GM12801 (cell line): Measurements from ENCODE around the gene SNRK.

ENCODE experiments used
- TF ChIP-seq, protein P1 (sequence below): IDR thresholded peaks from one replicate; pipeline ENCODE4 v1.5.1; 2011; ENCODE audit warnings: control low read depth; ENCODE audit not compliant: insufficient read length; ENCODE audit errors: extremely low read depth

The SNRK gene, protein sequence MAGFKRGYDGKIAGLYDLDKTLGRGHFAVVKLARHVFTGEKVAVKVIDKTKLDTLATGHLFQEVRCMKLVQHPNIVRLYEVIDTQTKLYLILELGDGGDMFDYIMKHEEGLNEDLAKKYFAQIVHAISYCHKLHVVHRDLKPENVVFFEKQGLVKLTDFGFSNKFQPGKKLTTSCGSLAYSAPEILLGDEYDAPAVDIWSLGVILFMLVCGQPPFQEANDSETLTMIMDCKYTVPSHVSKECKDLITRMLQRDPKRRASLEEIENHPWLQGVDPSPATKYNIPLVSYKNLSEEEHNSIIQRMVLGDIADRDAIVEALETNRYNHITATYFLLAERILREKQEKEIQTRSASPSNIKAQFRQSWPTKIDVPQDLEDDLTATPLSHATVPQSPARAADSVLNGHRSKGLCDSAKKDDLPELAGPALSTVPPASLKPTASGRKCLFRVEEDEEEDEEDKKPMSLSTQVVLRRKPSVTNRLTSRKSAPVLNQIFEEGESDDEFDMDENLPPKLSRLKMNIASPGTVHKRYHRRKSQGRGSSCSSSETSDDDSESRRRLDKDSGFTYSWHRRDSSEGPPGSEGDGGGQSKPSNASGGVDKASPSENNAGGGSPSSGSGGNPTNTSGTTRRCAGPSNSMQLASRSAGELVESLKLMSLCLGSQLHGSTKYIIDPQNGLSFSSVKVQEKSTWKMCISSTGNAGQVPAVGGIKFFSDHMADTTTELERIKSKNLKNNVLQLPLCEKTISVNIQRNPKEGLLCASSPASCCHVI

DNA sequence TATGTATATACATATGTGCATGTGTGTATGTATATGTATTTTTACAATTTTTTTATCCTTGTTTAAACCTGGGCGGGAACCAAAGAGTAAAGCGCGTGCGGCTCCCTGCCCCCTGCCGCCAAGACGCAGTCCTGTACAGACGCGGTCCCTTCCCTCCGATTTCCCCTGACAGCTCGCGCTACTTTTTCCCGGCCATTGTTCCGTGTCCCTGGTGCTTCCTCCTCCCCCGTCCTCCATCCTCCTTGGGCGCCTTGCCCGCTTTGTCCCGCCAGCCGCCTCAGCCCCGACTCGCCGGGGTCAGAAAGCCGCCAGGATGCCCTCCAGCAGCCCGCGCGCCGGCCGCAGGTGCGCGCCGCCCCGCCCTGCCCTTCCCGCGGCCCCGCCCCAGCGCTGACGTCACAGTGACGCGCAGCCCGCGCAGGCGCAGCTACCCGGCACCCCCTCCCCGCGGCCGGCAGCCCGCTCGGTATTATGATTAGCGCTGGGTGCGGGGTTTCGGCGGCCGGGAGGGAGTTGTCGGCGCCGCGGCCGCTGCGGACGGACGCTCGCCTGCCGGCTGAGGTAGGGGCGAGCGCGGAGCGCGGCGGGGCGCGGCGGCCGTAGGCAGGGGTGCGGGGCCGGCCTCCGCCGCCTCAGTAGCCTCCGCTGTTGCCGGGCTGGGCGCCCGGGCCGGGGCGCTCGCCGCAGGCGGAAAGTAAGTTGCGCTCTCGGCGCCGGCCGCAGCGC lies at the start of gene SNRK:
SNRK (plus strand) TSS at position 426 of the 726 bp plus-strand sequence. CDS start 16,664 bp downstream, outside the sequence.
- TF ChIP-seq, protein P1, sequence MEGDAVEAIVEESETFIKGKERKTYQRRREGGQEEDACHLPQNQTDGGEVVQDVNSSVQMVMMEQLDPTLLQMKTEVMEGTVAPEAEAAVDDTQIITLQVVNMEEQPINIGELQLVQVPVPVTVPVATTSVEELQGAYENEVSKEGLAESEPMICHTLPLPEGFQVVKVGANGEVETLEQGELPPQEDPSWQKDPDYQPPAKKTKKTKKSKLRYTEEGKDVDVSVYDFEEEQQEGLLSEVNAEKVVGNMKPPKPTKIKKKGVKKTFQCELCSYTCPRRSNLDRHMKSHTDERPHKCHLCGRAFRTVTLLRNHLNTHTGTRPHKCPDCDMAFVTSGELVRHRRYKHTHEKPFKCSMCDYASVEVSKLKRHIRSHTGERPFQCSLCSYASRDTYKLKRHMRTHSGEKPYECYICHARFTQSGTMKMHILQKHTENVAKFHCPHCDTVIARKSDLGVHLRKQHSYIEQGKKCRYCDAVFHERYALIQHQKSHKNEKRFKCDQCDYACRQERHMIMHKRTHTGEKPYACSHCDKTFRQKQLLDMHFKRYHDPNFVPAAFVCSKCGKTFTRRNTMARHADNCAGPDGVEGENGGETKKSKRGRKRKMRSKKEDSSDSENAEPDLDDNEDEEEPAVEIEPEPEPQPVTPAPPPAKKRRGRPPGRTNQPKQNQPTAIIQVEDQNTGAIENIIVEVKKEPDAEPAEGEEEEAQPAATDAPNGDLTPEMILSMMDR, result no peak

DNA sequence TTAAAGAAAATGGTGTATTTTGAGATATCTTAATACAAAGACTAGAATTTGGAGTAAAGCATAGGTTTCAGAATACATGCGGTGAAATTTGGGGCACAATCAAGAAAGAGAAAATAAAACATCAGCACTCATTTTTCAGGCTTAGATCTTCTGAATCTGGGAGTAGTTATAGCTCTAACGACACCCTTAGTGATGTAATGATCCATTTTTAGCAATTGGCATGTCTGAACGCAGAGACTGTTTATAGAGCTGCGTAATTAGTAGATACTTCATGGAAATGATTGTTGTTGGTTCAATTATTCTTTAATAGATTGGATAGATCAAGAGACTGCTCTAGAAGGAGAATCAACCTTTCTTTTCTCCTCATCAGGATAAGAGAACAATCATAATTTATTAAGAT lies 47.5 kb upstream of the SNRK start:
- TF ChIP-seq, protein P1, result no peak

DNA sequence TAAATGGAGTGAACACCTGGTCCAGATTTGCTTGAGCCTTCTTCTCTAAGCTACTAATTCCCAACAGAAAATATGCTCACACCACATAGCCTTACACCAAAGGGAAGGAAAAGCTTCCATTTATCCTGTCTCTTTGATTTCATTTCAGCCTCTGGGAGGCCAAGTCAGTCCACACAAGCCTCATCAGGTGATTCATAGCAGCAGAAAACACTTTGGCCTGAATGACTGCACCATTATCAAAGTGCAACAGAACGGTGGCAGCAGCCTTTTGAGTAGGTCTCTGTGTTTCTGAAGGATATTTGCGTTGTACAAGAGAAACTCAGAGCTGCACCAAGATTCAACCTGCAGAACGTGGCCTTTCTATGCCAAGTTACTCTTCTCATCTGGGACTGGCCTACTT lies 46.6 kb upstream of the SNRK start:
- TF ChIP-seq, protein P1, result no peak

DNA sequence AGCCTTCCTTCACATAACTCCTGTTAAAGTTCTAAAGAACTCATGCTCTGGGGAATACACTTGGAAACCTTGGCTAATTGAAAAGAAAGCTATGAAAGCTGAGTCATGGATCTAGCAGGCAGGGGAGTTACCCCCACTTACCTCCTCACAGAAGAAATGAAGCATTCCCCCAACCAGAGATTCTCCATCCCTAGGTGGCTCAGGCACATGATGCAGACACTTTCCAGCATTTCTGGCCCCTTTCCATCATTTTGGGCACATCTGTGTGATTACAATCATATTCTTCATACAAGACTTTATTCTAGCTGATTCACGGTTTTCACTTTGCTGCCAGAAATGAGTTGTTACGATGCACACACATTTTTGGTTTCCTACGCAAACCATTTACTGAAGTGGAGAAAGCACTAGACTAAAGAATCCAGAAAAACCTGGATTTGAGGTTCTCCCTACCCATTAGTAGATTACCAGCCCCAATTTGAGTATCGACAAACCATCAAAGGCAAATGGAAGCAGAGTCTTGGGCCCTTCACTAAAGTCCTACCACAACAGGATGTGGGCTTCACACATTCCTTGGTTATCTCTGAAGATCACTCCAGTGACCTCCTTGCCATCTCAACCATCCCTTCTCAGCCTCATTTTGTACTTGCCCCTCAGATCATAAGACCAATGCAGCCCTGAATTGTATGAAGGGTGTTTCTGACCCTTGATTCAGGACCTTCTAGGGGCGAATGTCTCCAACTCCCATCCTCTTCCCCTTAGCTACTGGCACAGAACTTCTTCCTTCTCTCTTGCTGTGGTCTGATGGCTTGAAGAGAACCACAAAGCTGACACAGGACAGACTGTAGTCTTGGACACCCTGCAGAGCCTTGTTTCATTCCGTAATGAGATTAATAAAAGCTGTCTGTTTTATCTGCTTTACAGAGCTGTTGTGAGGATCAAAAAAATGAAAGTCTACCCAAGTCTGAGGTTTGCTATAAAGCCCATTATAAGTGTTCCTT lies 42.5 kb upstream of the SNRK start:
- TF ChIP-seq, protein P1, result no peak

DNA sequence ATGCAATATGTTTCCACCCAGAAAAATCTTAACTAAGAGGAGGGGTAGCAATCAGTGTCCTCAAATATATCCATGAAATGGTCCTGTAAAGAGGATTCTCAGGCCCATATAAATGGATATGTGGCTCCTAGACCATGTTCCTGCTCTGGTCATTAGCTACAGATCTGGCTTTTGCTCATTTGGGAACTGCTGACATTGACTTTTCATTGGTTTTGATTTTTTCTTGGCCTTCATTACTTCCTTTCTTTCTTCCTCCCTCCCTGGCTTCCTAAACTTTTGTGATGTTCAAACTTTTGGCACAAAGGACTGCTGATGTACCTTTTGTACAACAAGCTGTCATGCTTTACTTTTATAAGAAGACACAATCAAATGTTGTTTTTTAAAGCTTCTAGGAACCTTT lies 41.6 kb upstream of the SNRK start:
- TF ChIP-seq, protein P1, result no peak

DNA sequence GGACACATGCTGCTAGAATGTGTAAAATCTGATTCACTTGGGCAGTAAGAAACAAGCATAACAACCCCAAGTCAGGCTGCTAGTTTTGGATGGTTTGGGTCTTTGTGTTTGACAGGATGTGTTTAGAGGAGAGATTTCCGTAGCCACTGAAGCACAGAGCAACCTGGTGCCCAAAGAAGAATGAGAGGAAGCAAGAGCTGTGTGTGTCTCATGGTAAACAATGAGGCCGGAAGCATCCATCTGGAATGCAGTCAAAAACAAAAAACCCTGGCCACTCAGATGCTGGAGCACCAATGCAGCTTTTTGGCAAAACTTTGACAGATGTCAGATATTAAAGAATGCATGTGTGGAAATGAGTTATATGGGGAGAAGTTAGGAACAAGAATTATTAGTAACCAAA lies 39.4 kb upstream of the SNRK start:
- TF ChIP-seq, protein P1, result no peak
